Activated CD8-positive, alpha-beta memory T cell treated with anti-CD3 and anti-CD28 coated beads for 1 hour (primary cell): ENCODE measurements around the gene TPSB2.

Experiments
- DNase-seq, 2 donors: peaks; one replicate each; pipeline ENCODE4 v3.0.0-alpha.2; 2020; ENCODE audit warnings: low read depth in 1 of 2; ENCODE audit errors: extremely low read depth in 1 of 2

The TPSB2 gene

GRCh38 chr16:1221628-1222552 lies 8.1 kb downstream of the TPSB2 start:
- DNase-seq: no peak

GRCh38 chr16:1220841-1221627 lies 8.9 kb downstream of the TPSB2 start:
- no peak for DNase-seq

GRCh38 chr16:1220098-1220728 lies 9.8 kb downstream of the TPSB2 start:
- DNase-seq: no peak

GRCh38 chr16:1218930-1219611 lies 10.9 kb downstream of the TPSB2 start:
- no peak for DNase-seq

- no peak for DNase-seq
These were observed 11.7 kb downstream of the TPSB2 start for GRCh38 chr16:1218061-1218929.

GRCh38 chr16:1217526-1217925 lies 12.5 kb downstream of the TPSB2 start:
- DNase-seq: no peak

GRCh38 chr16:1216681-1217400 lies 13.1 kb downstream of the TPSB2 start:
- DNase-seq: no peak

GRCh38 chr16:1216296-1216619 lies 13.7 kb downstream of the TPSB2 start:
- DNase-seq: no peak

GRCh38 chr16:1215574-1216295 lies 14.2 kb downstream of the TPSB2 start:
- no peak for DNase-seq

GRCh38 chr16:1214719-1215118 lies 15.3 kb downstream of the TPSB2 start:
- DNase-seq: no peak

GRCh38 chr16:1213796-1214372 lies 16.1 kb downstream of the TPSB2 start:
- no peak for DNase-seq

GRCh38 chr16:1213231-1213630 lies 16.8 kb downstream of the TPSB2 start:
- DNase-seq: no peak

GRCh38 chr16:1212616-1213194 lies 17.3 kb downstream of the TPSB2 start:
- no peak for DNase-seq

- DNase-seq: no peak
These were observed 18.3 kb downstream of the TPSB2 start for GRCh38 chr16:1211451-1212268.

GRCh38 chr16:1210461-1210860 lies 19.5 kb downstream of the TPSB2 start:
- no peak for DNase-seq

- no peak for DNase-seq
These were observed 20.9 kb downstream of the TPSB2 start for GRCh38 chr16:1209081-1209480.

GRCh38 chr16:1208239-1208830 lies 21.6 kb downstream of the TPSB2 start:
- no peak for DNase-seq
